GM18951 (cell line): ENCODE measurements around the gene CEP63.

ENCODE experiments used
- POLR2A ChIP-seq: IDR thresholded peaks from 4 replicates; pipeline ENCODE4 v1.6.1; 2011; ENCODE audit warnings: mild to moderate bottlenecking; ENCODE audit not compliant: insufficient read length, insufficient read depth; ENCODE audit errors: extremely low read depth
- in situ Hi-C: fragments of 300-500 bp; cut with MboI; formaldehyde crosslinking; loops from one replicate; pipeline ENCODE4 v1.12.0; 2022; ENCODE audit warnings: low sequenced_read_pairs, mixed read lengths, inconsistent platforms; ENCODE audit not compliant: unreplicated experiment

Gene CEP63

DNA sequence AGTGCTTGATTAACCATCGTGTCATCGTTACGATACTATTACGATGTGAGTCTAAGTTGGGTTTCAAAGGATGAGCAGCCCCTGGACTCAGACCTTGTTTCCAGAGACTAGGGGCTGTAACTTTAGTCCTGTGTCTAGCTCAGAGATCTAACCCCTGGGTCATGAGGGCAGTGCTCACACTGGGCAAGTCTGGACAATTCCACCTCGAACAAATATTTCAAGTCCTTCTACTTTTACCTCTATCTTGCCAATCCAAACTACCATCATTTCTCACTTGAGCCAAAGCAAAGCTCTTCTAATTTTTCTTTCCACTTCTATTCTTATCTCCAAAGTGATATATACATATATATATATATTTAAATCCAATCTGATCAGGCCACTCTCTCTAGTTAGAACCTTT is 10.9 kb upstream of the CEP63 start:
- in situ Hi-C loops: loop anchor here (5.0 kb wide), 2 partner anchors 168 to 263 kb away; no protein-coding TSS in a partner anchor
- no peak for TF ChIP-seq POLR2A

DNA sequence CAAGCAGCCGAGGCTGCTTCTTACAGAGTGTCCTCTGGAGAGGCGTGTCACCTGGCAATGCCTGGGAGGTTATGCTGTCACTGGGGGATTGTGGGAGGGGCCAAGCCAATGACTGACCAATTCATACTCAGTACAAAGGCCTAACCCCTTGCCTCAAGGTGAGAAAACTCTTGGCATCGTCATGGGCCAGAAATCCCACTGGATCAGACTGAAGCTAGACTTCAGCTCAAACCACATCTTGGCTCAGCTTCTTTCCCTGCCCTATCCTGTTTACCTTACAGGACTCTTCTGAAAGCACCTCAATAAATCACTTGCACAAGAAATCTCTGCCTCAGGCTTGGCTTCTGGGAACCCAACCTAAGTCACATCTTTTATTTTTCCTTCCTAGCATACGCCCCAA is 9.6 kb upstream of the CEP63 start:
- TF ChIP-seq POLR2A: no peak
- in situ Hi-C loops: loop anchor here (5.0 kb wide), 1 partner anchor 264 kb away; no protein-coding TSS in a partner anchor

DNA sequence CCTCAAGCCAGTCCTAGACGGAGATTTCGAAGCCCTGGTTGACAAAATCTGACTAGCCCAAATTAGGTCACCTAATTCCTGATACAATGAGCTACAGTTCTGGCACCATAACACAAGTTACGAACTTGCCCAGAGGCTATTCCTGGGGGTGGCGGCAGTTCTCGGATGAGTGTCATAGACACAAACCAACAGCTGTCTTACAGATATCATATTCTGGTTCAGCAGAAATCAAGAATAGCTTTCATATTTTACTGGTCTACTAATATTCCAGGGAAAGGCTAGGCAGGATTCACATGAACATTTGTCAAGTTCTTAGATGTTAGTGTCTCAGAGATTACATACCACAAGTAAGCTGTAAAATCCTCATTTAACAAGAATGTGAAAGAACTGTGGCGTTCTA is 8.9 kb upstream of the CEP63 start:
- in situ Hi-C loops: loop anchor here (5.0 kb wide), 1 partner anchor 265 kb away; no protein-coding TSS in a partner anchor
- no peak for TF ChIP-seq POLR2A

- no peak for TF ChIP-seq POLR2A
These were observed 7.9 kb upstream of the CEP63 start for GRCh38 chr3:134477938-134478337.

GRCh38 chr3:134480546-134480945 is 5.3 kb upstream of the CEP63 start:
- no peak for TF ChIP-seq POLR2A
- in situ Hi-C loops: no loop called here

More at GRCh38 chr3:134477938-134478337, 7.9 kb upstream of the CEP63 start:
- in situ Hi-C loops: loop anchor here (5.0 kb wide), 1 partner anchor 266 kb away; no protein-coding TSS in a partner anchor

DNA sequence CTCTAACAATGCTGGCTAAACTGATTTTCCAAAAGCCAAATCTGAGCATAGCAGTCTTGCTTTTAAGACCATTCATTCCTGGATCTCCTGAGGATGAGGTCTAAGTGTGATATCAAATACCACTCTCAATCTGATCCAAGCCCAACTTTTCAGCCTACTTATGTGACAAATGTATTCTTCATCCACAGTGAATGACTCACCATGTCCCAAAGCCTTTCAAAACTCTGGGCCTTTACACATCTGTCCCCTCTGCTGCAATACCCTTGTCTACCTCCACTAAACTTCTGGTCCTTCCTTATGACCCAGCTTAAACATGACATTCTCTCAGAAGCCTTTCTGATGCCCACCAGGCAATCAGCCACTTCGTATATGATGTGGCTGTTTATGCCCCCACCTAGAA is 4.7 kb upstream of the CEP63 start:
- no peak for TF ChIP-seq POLR2A
- in situ Hi-C loops: no loop called here

- no peak for TF ChIP-seq POLR2A
- in situ Hi-C loops: no loop called here
These were observed 3.2 kb upstream of the CEP63 start for GRCh38 chr3:134482622-134483021.

DNA sequence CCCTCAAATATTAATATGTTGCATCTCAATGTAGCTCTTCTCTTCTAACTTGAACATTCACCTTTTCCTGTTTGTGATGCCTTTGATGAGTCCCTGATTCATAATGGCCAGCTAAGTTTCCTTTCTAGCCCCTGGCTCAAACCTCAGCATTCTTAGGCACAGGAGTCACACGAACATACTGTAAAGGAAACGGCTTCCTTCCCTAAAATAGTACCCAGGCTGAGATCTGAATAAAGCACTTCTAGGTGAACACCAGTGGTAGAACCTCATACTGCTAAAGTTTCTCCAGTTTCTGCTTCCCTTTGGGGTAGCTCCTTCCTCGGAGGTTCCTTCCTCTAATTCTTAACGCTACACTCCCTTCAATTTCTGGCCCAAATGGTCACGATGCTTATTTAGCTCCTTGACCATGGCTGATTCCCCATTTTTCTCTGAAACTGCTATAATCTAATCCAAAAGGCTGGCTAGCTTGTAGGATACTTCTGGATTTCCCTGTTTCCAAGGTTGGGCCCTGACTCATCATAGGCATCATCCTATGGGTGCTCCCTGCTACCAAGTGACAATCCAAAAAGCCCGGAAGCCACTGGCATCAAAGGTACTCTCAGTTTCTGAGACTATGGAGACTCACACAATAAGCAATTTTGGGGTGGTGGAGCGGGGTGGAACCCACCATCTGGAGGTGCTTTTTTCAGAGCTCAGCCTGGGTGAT is 2.5 kb upstream of the CEP63 start:
- no peak for TF ChIP-seq POLR2A
- in situ Hi-C loops: no loop called here

- in situ Hi-C loops: no loop called here
- no peak for TF ChIP-seq POLR2A
These were observed 661 bp upstream of the CEP63 start for GRCh38 chr3:134485075-134485717.

DNA sequence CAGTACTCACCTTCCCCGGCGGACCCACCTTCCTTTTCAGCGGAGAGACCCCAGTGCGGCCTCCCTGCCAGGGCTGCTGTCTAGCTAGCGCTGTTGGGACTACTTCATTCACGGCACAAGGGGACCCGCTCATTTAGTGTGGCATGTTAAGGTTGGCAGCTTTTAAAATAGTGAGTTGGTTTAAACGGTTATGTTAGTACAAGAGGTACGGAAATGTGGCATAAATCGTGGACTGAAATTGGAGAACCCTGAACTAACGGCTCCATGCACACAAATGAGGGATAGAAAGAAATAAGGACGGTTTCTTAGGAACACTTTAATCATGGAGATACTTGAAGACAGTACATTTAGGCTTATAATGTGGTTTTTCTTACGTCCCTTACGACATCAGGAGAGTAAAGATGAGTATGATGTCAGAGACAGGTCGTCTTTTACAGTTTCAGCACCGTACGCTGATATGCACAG is 752 bp downstream of the CEP63 start:
- no peak for TF ChIP-seq POLR2A
- in situ Hi-C loops: no loop called here

- in situ Hi-C loops: no loop called here
- no peak for TF ChIP-seq POLR2A
These were observed 1.5 kb downstream of the CEP63 start for GRCh38 chr3:134487406-134487805.

DNA sequence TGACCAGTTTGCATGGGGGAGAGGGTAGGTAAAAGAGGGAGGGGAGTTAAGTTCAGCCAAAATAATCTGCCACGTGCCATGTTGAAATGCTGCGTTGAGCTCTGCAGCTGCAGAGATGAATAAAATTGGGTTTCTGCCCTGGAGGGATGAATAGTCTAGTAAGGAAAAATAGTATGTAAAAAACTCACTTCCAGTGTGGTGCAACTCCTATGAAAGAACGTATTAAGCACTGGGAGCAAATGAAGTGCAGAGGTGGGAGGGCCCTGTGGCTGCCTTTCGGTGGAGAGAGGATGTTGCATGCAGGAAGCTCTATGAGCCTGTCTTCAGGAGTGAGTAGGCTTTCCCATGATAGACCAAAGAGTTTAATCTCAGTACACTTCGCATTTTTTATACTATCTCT is 8.6 kb downstream of the CEP63 start:
- in situ Hi-C loops: no loop called here
- no peak for TF ChIP-seq POLR2A

DNA sequence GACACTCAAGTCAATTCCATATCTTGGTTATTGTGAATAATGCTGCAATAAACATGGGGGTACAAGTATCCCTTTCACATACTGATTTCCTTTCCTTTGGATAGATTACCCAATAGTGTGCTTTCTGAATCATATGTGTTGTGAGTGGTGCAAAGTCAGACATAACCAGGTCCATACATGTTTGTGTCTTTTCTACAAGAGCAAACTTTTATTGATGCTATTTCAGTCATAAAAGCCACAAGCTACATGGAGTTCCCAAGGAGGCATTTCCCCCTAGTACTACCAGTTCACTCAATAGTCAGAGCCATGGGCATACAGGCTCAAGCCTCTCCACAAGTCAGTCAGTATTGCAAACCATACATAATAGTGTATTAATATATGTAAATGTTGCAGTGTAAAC is 10.1 kb downstream of the CEP63 start:
- TF ChIP-seq POLR2A: no peak
- in situ Hi-C loops: no loop called here
